Measurements from ENCODE around the gene OTX1. TPM values are rescaled to one million over a fixed set of nuclear protein-coding genes. Genes with fewer than 3 reads are reported as not detected.
A peak's percentile ranks its signal among the peaks of the same experiment; 100 is the strongest.

OTX1 gene
- total RNA-seq (0.30 TPM in 1 of 2 replicates, not detected in the other), polyA plus RNA-seq (0.05 TPM in 1 of 2 replicates, not detected in the other), polyA minus RNA-seq (not detected in 2 replicates), Bru-seq, nascent RNA (percentile 24 among the genes with signal in this experiment), BruChase-seq, experiment 1, labeled RNA remaining after a 6-hour chase (percentile 22 among the genes with signal in this experiment), BruChase-seq, experiment 2, labeled RNA remaining after a 2-hour chase (percentile 10 among the genes with signal in this experiment)
- 0.03 TPM in 1 of 2 replicates, not detected in the other for polyA plus RNA-seq (2011; cell fraction: cytosol; rRNA removed)
- 0.06 and 0.13 TPM in 2 replicates for polyA plus RNA-seq (2011; cell fraction: nucleus; rRNA removed)
- polyA plus RNA-seq (2012), result not detected in 2 replicates
- polyA minus RNA-seq (2011; cell fraction: cytosol; rRNA and poly(A)+ RNA removed), result 1.9 TPM
- 1.4 TPM in 1 of 2 replicates, not detected in the other for polyA minus RNA-seq (2011; cell fraction: nucleus; rRNA and poly(A)+ RNA removed)
- long read RNA-seq, result 0 reads

- peaks cover 25% of the 10 kb centered on the region for H3K4me1 ChIP-seq (ENCODE audit: control insufficient read depth, extremely low read depth, insufficient read depth, low read length)
- peak within 1 kb of the TSS; percentile 25 for H2AFZ ChIP-seq (ENCODE audit: low read depth, low read length)
- H3K9ac ChIP-seq (replicated peaks; ENCODE audit: extremely low read depth, insufficient read depth, low read length), result no peak within 1 kb of the TSS
- H3K27ac ChIP-seq (ENCODE audit: insufficient read depth, low read depth, low read length), result no peak within 1 kb of the TSS
- ChIA-PET POLR2A (interaction anchor here (0.6 kb wide), 1 partner anchor 542 kb away, joined by 3 read pairs; no protein-coding TSS in a partner anchor), CTCF (interaction anchor here (0.6 kb wide), 1 partner anchor 10 kb away, joined by 3 read pairs; no protein-coding TSS in a partner anchor)
- no TSS peak for BruUV-seq (replicated peaks)
- H4K20me1 ChIP-seq (replicated peaks; ENCODE audit: control insufficient read depth, extremely low read depth, insufficient read depth, low read length), result no peaks in the 10 kb centered on the region
- FAIRE-seq, result no peak
- H3K4me2 ChIP-seq (ENCODE audit: insufficient read depth, low read length), result peak within 1 kb of the TSS; percentile 73
- peaks cover 71 to 76% of the 10 kb centered on the region in 2 experiments for H3K27me3 ChIP-seq (ENCODE audit: control insufficient read depth in 2 of 2, insufficient read depth in 2 of 2, low read length in 2 of 2)
- H3K9me3 ChIP-seq (replicated peaks; ENCODE audit: control insufficient read depth, insufficient read depth, low read length), result no peaks in the 10 kb centered on the region
- dilution Hi-C loops (cut with MboI; ENCODE audit: extremely low pct_ligation_motif_present, low sequenced_read_pairs), result no loop called here
- intact Hi-C loops (cut with micrococcal nuclease), result loop anchor here (1.0 to 10.0 kb wide), 3 partner anchors 8 to 576 kb away; partner anchors contain the start of gene EHBP1
- H3K9me1 ChIP-seq (replicated peaks; ENCODE audit: control insufficient read depth, extremely low read depth, insufficient read depth, low read length), result no peaks in the 10 kb centered on the region
- peak; percentile 39 for DNase-seq (ENCODE audit: low read depth, low spot score)
- TF ChIP-seq GATA2 (IDR thresholded peaks at IDR 0.05; ENCODE audit: insufficient read depth, insufficient read length, low read depth, low read length) (no peak), EZH2 (IDR thresholded peaks at IDR 0.05; ENCODE audit: borderline replicate concordance, low read depth, low read length, severe bottlenecking) (no peak), MYC (IDR thresholded peaks at IDR 0.05; ENCODE audit: low read depth, low read length) (no peak), FOS (IDR thresholded peaks at IDR 0.05; ENCODE audit: borderline replicate concordance, insufficient read depth, low read length) (no peak), POLR2A (IDR thresholded peaks at IDR 0.05; ENCODE audit: low read depth, low read length) (no peak), CTCF (IDR thresholded peaks at IDR 0.05; ENCODE audit: extremely low read depth in 1 of 2, insufficient read depth in 1 of 2, low read depth in 1 of 2, low read length in 2 of 2) (no peak), POLR2AphosphoS5 (IDR thresholded peaks at IDR 0.05; ENCODE audit: insufficient read depth, low read depth, low read length) (no peak), JUN (IDR thresholded peaks at IDR 0.05; ENCODE audit: borderline replicate concordance, insufficient read depth, insufficient read length, low read depth) (no peak), MAX (IDR thresholded peaks at IDR 0.05; ENCODE audit: insufficient read depth, insufficient read length) (no peak)
- peak within 1 kb of the TSS; percentile 8 to 42 (median 41) for H3K4me3 ChIP-seq (replicated peaks in 1 of 3; ENCODE audit: insufficient read depth in 1 of 3, low read depth in 1 of 3, low read length in 3 of 3)
- H3K79me2 ChIP-seq (ENCODE audit: control insufficient read depth, insufficient read depth, low read length), result no peaks in the 10 kb centered on the region
- H3K36me3 ChIP-seq (ENCODE audit: control insufficient read depth in 2 of 2, extremely low read depth in 1 of 2, insufficient read depth in 2 of 2, low read length in 2 of 2), result no peaks in the 10 kb centered on the region
Observed at GRCh38 chr2:63050334-63051041, at the start of gene OTX1. Gene OTX1, plus strand, starts transcription at chr2:63050830. Its CDS starts 2,161 bp downstream, at chr2:63052991.

All from endothelial cell of umbilical vein (primary cell).